ENCODE measurements around the gene TRPV2.

The TRPV2 gene

DNA sequence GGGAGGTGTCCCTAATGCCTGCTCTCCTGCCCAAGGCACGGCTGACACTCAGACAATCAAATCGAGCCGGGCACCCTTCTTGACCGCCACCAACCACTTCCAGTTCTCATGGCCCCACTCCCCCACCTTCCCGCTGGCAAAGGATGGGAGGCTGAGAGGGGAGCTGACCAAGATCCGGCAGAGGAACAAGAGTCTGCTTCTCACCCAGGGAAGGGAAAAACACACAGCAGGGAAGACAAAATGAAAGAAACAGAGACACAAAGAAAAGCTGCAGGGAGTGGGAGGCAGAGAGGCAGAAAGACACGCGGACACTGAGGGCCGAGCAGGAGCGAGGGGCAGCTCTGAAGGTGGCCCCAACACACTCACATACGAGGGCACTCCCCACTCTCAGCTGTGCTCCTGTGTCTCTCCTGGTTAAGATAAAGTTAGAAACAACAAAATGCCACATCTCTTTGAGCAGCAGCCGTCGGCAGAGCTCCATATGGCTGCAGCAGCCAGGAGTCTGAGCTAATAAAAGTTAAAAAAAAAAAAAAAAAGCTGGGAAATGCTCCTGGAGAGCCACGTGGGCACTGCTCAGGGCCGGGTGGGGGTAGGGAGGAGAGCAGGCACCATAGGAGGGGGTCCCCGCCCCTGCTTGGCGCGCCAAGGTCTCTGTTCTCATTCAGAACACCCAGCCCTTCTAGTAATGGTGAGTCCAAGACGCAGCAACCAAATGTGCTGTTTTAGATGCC, 69.2 kb downstream of the TRPV2 start:
- DNase-seq: no peak
- in situ Hi-C loops (cut with HindIII; ENCODE audit: low pct_ligation_motif_present, low pct_unique_long_range_greater_than_20kb, low sequenced_read_pairs): no loop called here
